CD4-positive, alpha-beta T cell treated with Interferon alpha-2 for 1 hour (primary cell): ENCODE data around the gene OR2T1.
"Not testable (repeated sequence)": the region's sequence is repeated elsewhere in the genome, so short reads cannot be mapped to it uniquely, and the experiment has no call there.

Experiments used
- DNase-seq, 2 donors: peaks; one replicate each; pipeline ENCODE4 v3.0.0-alpha.2; 2020 to 2022

Gene OR2T1

GRCh38 chr1:248438668-248439067 lies 35.8 kb downstream of the OR2T1 start:
- DNase-seq: not testable (repeated sequence)

- not testable (repeated sequence) for DNase-seq
Measured at GRCh38 chr1:248439283-248439682, 36.4 kb downstream of the OR2T1 start.

- not testable (repeated sequence) for DNase-seq
Measured at GRCh38 chr1:248442500-248443277, 39.8 kb downstream of the OR2T1 start.

- not testable (repeated sequence) for DNase-seq
Measured at GRCh38 chr1:248444603-248445002, 41.8 kb downstream of the OR2T1 start.

- DNase-seq: not testable (repeated sequence)
Measured at GRCh38 chr1:248445399-248445798, 42.6 kb downstream of the OR2T1 start, which contains the start of gene OR2T2. OR2T2 (plus strand) TSS chr1:248445637; CDS start chr1:248452798, 7,161 bp downstream.

- DNase-seq: not testable (repeated sequence)
Measured at GRCh38 chr1:248448409-248449074, 45.7 kb downstream of the OR2T1 start.

GRCh38 chr1:248449821-248450465 lies 47.1 kb downstream of the OR2T1 start:
- not testable (repeated sequence) for DNase-seq

GRCh38 chr1:248450466-248451145 lies 47.8 kb downstream of the OR2T1 start:
- DNase-seq: not testable (repeated sequence)

GRCh38 chr1:248453619-248454018 lies 50.8 kb downstream of the OR2T1 start:
- DNase-seq: not testable (repeated sequence)

GRCh38 chr1:248455045-248455444 lies 52.2 kb downstream of the OR2T1 start:
- DNase-seq: not testable (repeated sequence)

GRCh38 chr1:248456635-248457034 lies 53.8 kb downstream of the OR2T1 start:
- DNase-seq: not testable (repeated sequence)
